Retina (tissue), 1 donor: ENCODE data around the gene ZNF333.

Source experiments
- DNase-seq: peaks from one replicate; pipeline ENCODE4 v3.0.0-alpha.2; 2016

ZNF333 gene

DNA sequence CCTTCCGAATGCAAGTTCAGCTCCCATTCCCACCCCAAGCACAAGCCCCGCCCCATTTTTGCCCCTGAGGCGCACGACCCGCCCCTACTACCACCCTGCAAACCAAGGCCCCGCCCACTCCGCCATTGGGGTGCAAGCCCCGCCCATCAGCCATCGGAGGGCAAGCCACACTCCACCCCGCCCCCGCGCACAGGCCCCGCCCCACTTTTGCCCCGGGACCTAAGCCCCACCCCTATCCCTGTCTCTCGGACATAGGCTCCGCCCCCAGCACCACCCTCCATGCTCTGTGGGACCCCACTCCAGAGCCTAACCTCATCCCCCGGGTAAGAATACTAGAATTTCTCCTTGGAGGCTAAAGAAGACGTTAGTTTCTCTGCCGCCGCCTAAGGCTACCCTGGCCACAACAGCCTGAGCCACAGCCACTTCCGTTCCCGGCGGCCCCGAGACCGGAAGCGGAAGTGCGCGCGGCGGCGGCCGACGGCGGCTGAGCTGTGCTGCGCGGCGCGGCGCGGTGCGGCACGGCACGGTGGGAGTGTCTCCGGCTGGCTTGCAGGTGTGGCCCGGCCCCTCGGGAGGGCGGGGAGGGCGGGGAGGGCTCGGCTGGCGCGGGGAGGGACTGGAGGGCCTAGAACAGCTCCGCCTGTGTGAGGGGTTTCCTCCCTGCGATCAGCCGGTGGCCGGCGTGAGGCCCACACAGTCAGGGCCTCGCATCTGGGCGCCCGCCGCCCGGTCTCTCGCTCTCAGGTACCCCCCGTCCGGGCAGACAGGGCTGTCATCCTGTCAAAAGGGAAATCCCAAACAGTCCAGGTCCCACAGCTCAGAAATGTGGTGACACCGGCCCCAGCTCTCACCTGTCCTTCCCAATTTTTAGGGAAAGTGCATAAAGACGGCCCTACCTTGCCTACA is at the start of gene ZNF333:
TSS of gene ZNF333 (plus strand) at position 451 of the 906 bp plus-strand sequence. CDS start 3,444 bp downstream, outside the sequence.
- DNase-seq: peak; percentile 94

- DNase-seq: no peak
Observed at GRCh38 chr19:14648506-14648905, 41.3 kb upstream of the ZNF333 start.

DNA sequence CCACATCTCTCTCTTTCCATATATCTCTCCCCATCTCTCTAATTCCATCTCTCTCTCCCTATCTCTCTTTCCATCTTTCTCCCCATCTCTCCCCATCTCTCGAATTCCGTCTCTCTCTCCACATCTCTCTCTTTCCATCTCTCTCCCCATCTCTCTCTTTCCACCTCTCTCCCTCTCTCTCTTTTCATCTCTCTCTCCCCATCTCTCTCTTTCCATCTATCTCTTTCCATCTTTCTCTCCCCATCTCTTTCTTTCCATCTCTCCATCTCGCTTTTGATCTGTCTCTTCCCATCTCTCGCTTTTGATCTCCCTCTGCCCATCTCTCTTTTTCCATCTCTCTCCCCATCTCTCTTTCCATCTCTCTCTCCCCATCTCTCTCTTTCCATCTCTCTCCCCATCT is 40.8 kb upstream of the ZNF333 start:
- DNase-seq: no peak

- DNase-seq: no peak
Observed at GRCh38 chr19:14650161-14650560, 39.7 kb upstream of the ZNF333 start.

- DNase-seq: no peak
Observed at GRCh38 chr19:14654786-14655560, 34.9 kb upstream of the ZNF333 start.

GRCh38 chr19:14655726-14656125 is 34.1 kb upstream of the ZNF333 start:
- no peak for DNase-seq

DNA sequence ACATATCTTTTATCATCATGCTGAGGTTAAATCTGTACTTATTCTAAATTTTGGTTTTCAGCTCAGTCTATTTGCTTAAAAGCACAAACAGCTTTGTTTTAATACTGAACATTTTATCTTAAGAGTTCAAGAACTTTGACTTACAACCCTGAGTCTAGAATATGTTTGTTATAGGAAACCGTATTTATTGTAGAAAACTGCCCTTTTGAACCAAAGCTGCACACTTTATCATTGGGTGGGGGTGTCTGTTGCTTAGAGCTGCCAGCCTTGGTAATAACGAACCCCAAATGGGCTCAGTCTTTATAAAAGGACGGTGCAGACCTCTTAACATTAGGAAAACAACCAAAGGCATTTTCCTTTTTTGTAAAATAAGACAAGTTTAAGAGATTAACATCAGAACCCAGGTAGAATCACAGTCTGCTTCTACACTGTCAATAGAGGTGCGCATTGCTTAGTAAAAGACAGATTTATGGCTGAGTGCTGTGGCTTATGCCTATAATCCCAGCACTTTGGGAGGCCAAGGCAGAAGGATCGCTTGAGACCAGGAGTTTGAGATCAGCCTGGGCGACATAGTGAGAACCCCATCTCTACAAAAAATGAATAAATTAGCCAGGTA is 29.9 kb upstream of the ZNF333 start:
- DNase-seq: no peak

DNA sequence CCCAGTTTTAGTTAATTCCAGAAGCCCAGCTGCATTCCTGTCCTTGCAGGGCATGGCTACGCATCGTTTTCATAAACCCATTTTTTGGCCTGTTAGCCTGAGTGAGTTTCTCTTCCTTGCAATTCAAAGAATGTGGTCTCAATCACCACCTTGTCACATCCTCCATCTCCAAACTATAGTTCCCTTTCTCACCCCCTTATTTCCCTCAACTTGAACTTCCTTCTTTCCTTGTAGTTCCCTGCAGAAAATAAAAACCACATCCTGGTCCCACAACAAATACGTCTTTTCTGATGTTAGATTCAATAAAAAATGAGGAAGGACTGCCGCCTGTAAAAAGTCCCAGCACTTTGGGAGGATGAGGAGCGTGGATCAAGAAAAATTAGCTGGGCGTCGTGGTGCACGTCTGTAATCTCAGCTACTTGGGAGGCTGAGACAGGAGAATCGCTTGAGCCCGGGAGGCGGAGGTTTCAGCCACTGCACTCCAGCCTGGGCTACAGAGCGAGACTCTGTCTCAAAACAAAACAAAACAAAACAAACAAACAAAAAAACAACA is 28.4 kb upstream of the ZNF333 start:
- DNase-seq: no peak

- no peak for DNase-seq
Observed at GRCh38 chr19:14669940-14670339, 19.9 kb upstream of the ZNF333 start.

DNA sequence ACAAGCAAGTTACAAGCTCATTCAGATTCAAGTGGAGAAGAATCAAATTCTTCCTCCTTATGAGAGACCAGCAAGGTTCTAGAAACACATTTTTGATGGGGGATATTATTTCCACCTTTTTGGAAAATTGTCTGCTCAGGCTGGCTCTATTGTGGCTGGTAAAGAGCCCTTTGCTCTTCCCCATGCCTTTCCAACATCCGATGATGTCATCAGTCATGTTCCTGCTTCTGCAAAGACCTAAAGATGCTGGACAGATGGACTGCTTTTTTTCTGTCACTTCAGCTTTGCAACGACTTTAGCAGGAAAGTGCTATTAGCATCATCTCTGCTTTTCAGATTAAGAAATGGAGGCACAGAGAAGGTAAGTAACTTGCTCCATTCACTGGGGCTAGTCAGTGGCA is 19.4 kb upstream of the ZNF333 start:
- no peak for DNase-seq

GRCh38 chr19:14672188-14672872 is 17.5 kb upstream of the ZNF333 start:
- DNase-seq: no peak

- no peak for DNase-seq
Observed at GRCh38 chr19:14673088-14673487, 16.8 kb upstream of the ZNF333 start.

GRCh38 chr19:14674764-14675163 is 15.1 kb upstream of the ZNF333 start, which contains the start of gene ADGRE3:
Gene ADGRE3 (minus strand): TSS chr19:14674844. CDS start chr19:14674770, 74 bp downstream.
- DNase-seq: no peak

- no peak for DNase-seq
Observed at GRCh38 chr19:14676762-14677161, 13.1 kb upstream of the ZNF333 start.

DNA sequence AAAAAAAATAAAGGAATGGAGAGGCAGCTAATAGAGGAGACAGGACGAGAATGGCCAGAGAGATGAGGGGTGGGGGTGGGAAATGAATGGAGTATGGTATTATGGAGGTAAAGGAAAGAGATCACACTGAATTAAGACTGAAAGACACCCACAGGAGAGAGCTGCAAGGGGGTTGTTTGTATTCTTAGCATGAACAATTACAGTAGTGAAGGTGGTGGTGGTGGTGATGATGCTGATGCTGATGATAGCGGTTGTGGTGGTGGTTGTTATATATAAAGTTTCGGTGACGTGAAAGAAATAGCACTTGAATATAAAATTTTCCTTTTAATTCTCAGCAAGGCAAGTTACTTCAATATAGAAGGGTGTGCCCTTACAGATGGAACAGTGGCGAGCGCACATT is 12.4 kb upstream of the ZNF333 start:
- no peak for DNase-seq

GRCh38 chr19:14678199-14678598 is 11.6 kb upstream of the ZNF333 start:
- DNase-seq: no peak

DNA sequence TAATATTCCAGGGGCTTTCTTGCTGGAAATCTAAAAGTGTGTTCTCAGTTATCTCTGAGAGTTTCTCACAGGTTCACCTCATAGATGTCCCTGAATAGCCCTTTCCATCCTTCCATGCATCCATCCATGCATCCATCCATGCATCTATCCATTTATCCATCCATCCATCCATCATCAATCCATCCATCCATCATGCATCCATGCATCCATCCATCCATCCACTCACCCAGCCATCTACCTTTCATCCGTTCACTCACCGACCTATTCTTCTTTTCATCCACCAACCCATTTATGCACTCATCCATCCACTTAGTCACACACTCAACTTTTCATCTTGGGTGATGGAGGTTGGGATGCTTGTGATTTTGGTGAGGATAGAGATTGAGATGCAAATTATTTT is 7.8 kb upstream of the ZNF333 start:
- DNase-seq: no peak

DNA sequence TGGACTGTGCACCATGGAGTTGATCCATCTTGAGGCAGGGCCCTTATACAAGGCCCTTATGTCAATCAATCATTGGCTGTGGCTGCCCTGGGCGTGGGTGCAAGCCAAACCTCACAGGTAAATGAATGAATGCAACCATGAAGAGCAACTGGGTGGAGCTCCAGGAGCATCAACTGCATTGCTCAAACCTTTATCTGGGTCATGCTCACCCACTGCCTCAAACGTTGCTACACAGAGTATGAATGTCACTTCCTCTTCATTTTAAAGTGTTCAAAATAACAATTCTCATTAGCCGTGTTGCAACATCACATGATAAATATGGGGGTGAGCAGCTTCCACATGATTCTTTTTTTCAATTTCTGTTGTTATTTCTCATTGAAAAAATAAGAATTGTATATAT is 6.4 kb upstream of the ZNF333 start:
- DNase-seq: no peak

GRCh38 chr19:14686411-14686810 is 3.4 kb upstream of the ZNF333 start:
- no peak for DNase-seq

- no peak for DNase-seq
Observed at GRCh38 chr19:14694641-14695266, 4.9 kb downstream of the ZNF333 start.

GRCh38 chr19:14695471-14695870 is 5.6 kb downstream of the ZNF333 start:
- no peak for DNase-seq

GRCh38 chr19:14699641-14700040 is 9.8 kb downstream of the ZNF333 start:
- DNase-seq: no peak
